Prostate gland (tissue), 2 donors: ENCODE data around the gene RIPOR2. TPM values are rescaled to one million over a fixed set of nuclear protein-coding genes. Genes with fewer than 3 reads are reported as not detected.

ENCODE experiments used
- DNase-seq: peaks from one replicate; pipeline ENCODE4 v3.0.0-alpha.2; 2019; ENCODE audit warnings: low spot score
- H3K27ac ChIP-seq, 2 donors: fragments of 200-600 bp; sonication (generic); 2 replicates each; pipeline ENCODE4 v1.5.1; 2017 to 2019
- H3K27me3 ChIP-seq: fragments of 200-600 bp; sonication (generic); replicated peaks from 2 replicates; pipeline ENCODE4 v1.5.1; 2019; ENCODE audit not compliant: insufficient read depth
- H3K36me3 ChIP-seq, 2 donors: fragments of 200-600 bp; sonication (generic); 1 replicate in 1 of 2; 2 replicates in 1 of 2; pipeline versions ENCODE4 v1.5.1 to v1.8.1; 2017 to 2019
- H3K4me1 ChIP-seq: fragments of 200-600 bp; sonication (generic); replicated peaks from 2 replicates; pipeline ENCODE4 v1.5.1; 2019
- H3K4me3 ChIP-seq, 2 donors: fragments of 200-600 bp; sonication (generic); 2 replicates each; pipeline ENCODE4 v1.5.1; 2017 to 2019
- H3K9me3 ChIP-seq: fragments of 200-600 bp; sonication (generic); 2 replicates; pipeline ENCODE4 v1.5.1; 2017
- POLR2A ChIP-seq: fragments of 450-650 bp; IDR thresholded peaks from one replicate; pipeline ENCODE4 v1.6.1; 2016; ENCODE audit warnings: antibody characterized with exemption, mild to moderate bottlenecking
- POLR2AphosphoS5 ChIP-seq: sonication (generic); formaldehyde crosslinking; IDR thresholded peaks from one replicate; pipeline ENCODE4 v1.6.1; 2017; ENCODE audit warnings: antibody characterized with exemption
- WGBS: methylation state at CpG from one replicate; pipeline ENCODE4 v1.1.5; 2018; 5-methylcytosine and 5-hydroxymethylcytosine counted together
- intact Hi-C: fragments of 100-400 bp; cut with DNase I; formaldehyde crosslinking; loops from one replicate; pipeline ENCODE4 v1.14.2; 2022
- total RNA-seq, 2 donors: library from RNA; depleted of rRNA; stranded (reverse); fragments of >200 nt; gene quantifications; one replicate each; pipeline ENCODE4 v1.1.0, GENCODE V29; 2016
- TF ChIP-seq, protein P1 (sequence below), 4 experiments: fragments of 200-600 bp in 2 of 4; fragments of 450-650 bp in 2 of 4; sonication (generic) in 2 of 4; IDR thresholded peaks; 1 replicate in 3 of 4; 2 replicates in 1 of 4; pipeline ENCODE4 v1.5.1; 2016 to 2019; ENCODE audit warnings: antibody characterized with exemption in 4 of 4, mild to moderate bottlenecking in 2 of 4, moderate library complexity in 2 of 4

Gene RIPOR2
- total RNA-seq, 2 donors from 2014 or later, result 16.1 to 23.7 TPM

DNA sequence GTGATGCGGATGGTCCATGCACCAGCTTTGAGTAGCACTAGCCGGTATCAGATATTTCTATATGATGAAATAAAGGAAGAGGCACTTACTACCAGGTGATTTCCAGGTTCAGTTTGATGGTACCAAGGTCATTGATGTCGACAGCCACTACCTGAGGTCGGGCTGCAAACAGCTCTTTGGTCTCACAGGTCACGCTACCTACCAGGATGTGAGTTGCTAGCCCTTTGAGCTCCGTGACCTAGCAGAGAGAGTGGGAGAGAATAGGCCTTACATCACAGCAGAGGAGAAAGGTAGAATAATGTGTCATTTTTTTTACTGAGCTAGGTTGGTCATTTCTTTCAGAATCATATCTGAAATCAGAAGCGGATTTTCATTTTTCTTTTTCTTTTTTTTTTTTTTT is 86.0 kb downstream of the RIPOR2 start:
- WGBS, result 96% methylated on average over 7 of the region's 7 CpGs
- intact Hi-C loops, result no loop called here
- Histone ChIP-seq H3K36me3 (no peaks in the 10 kb centered on the region), H3K27me3 (no peaks in the 10 kb centered on the region), H3K4me1 (no peaks in the 10 kb centered on the region), H3K4me3 (no peak overlapping the region), H3K27ac (no peak overlapping the region), H3K9me3 (no peaks in the 10 kb centered on the region)
- no peak for TF ChIP-seq POLR2AphosphoS5
- TF ChIP-seq, protein P1, sequence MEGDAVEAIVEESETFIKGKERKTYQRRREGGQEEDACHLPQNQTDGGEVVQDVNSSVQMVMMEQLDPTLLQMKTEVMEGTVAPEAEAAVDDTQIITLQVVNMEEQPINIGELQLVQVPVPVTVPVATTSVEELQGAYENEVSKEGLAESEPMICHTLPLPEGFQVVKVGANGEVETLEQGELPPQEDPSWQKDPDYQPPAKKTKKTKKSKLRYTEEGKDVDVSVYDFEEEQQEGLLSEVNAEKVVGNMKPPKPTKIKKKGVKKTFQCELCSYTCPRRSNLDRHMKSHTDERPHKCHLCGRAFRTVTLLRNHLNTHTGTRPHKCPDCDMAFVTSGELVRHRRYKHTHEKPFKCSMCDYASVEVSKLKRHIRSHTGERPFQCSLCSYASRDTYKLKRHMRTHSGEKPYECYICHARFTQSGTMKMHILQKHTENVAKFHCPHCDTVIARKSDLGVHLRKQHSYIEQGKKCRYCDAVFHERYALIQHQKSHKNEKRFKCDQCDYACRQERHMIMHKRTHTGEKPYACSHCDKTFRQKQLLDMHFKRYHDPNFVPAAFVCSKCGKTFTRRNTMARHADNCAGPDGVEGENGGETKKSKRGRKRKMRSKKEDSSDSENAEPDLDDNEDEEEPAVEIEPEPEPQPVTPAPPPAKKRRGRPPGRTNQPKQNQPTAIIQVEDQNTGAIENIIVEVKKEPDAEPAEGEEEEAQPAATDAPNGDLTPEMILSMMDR (IDR thresholded peaks at IDR 0.05), result no peak
- no peak for TF ChIP-seq POLR2A
- DNase-seq, result no peak

DNA sequence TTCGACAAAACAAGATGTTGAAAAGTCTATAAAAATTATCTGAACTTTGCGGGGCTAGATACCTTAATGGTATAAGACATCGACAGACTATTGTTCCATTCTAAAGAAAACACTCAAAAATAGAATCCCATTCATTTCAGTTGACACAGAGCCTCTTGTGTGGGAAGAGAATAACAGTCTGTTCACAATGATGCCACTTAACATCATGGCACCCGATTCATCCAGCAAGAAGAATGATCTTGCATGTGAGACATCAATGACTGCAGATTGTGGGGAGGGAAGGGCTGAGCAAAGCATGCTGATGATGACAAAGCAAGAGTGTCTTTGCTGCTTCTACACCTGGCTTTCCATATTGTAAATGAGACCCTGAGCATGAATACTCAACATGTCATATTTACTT is 87.3 kb downstream of the RIPOR2 start:
- no peaks in the 10 kb centered on the region for H3K4me1 ChIP-seq
- no peaks in the 10 kb centered on the region for H3K27me3 ChIP-seq
- no peak overlapping the region for H3K4me3 ChIP-seq
- H3K27ac ChIP-seq, result no peak overlapping the region
- intact Hi-C loops, result no loop called here
- H3K36me3 ChIP-seq, result no peaks in the 10 kb centered on the region
- TF ChIP-seq POLR2A (no peak), POLR2AphosphoS5 (no peak)
- TF ChIP-seq, protein P1 (IDR thresholded peaks at IDR 0.05), result no peak
- WGBS, result 83% methylated on average over 4 of the region's 4 CpGs
- no peak for DNase-seq
- H3K9me3 ChIP-seq, result no peaks in the 10 kb centered on the region

DNA sequence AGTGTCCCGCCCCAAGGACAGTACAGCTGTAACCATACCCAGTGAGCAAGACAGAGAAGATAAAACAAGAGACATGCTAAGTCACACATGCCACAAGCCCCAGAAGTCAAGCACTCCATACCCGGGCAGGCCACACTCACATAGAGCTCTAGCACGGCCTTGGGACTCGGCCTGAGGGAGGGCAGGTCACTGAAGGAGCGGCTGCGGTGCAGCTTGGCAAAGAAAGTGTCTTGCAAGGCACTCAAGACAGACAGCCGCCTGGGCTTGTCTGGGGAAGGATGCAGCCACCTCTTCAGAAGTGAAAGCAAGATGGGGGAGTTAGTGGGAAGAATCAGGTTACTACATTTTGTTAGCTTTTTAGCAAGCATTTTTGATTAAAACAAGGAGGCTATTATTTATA is 88.4 kb downstream of the RIPOR2 start:
- DNase-seq, result no peak
- WGBS, result 60% methylated on average over 7 of the region's 7 CpGs
- Histone ChIP-seq H3K9me3 (no peaks in the 10 kb centered on the region), H3K27me3 (no peaks in the 10 kb centered on the region), H3K36me3 (peaks cover 0 to 4% of the 10 kb centered on the region in 2 donors), H3K4me3 (no peak overlapping the region), H3K4me1 (no peaks in the 10 kb centered on the region), H3K27ac (no peak overlapping the region)
- intact Hi-C loops, result no loop called here
- TF ChIP-seq, protein P1 (IDR thresholded peaks at IDR 0.05), result no peak
- TF ChIP-seq POLR2AphosphoS5 (no peak), POLR2A (no peak)

DNA sequence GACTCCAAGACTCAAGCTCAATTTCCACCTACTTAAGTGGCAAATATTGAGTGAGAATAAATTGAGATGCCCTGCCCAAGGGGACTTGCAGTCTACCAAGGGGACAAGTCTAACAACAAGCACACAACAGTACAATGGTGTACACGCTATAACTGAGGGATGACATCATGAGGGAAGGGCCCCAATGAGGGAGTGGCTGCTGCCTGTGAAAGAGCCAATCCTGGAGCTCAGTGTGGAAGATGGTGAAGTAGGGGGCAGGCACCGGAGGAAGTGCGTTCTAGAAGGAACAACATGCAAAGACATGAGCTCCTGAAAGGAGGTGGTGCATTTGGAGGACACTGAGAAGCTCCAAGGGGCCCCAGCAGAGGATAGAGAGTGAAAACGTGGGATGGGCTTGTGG is 90.2 kb downstream of the RIPOR2 start:
- H3K27me3 ChIP-seq, result no peaks in the 10 kb centered on the region
- TF ChIP-seq, protein P1 (IDR thresholded peaks at IDR 0.05), result no peak
- TF ChIP-seq POLR2AphosphoS5 (no peak), POLR2A (no peak)
- no peaks in the 10 kb centered on the region for H3K4me1 ChIP-seq
- no peak for DNase-seq
- H3K9me3 ChIP-seq, result no peaks in the 10 kb centered on the region
- intact Hi-C loops, result no loop called here
- H3K27ac ChIP-seq, result no peak overlapping the region
- WGBS, result 95% methylated on average over 4 of the region's 4 CpGs
- H3K36me3 ChIP-seq, result peaks cover 0 to 4% of the 10 kb centered on the region in 2 donors
- no peak overlapping the region for H3K4me3 ChIP-seq

DNA sequence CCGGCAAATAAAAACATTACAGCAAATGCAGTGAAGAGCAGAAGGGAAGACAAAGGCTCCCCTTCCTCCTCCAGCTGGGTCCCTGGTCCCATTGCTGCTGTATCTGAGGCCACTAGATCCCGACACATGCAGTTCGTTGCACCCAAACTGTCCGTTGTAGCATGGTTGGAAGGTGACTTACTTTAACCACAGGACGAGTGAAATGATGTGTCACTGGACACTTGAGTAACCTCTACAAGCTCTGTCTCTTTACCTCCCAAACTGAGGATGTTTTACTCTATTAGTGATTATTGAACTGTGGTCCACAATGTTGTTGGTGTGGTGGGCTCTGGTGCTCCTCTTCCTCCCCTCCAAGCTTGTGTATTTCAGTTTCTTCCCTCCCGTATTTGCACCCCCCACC is 90.9 kb downstream of the RIPOR2 start:
- Histone ChIP-seq H3K27ac (no peak overlapping the region), H3K4me3 (no peak overlapping the region), H3K9me3 (no peaks in the 10 kb centered on the region), H3K27me3 (no peaks in the 10 kb centered on the region), H3K4me1 (no peaks in the 10 kb centered on the region), H3K36me3 (peaks cover 0 to 4% of the 10 kb centered on the region in 2 donors)
- no peak for DNase-seq
- 93% methylated on average over 6 of the region's 6 CpGs for WGBS
- intact Hi-C loops, result no loop called here
- TF ChIP-seq POLR2A (no peak), POLR2AphosphoS5 (no peak)
- TF ChIP-seq, protein P1 (IDR thresholded peaks at IDR 0.05), result no peak
